GM11168 (cell line): ENCODE data around the gene CD8B2.
"Not testable (repeated sequence)": the region's sequence is repeated elsewhere in the genome, so short reads cannot be mapped to it uniquely, and the experiment has no call there.

Source experiments
- in situ Hi-C: fragments of 300-500 bp; cut with MboI; formaldehyde crosslinking; loops from one replicate; pipeline ENCODE4 v1.12.0; 2022; ENCODE audit warnings: low sequenced_read_pairs; ENCODE audit not compliant: unreplicated experiment

Gene CD8B2

GRCh38 chr2:106486551-106487385 lies at the start of gene CD8B2:
CD8B2 (plus strand) TSS chr2:106487364; CDS start chr2:106487427, 63 bp downstream.
- in situ Hi-C loops, result not testable (repeated sequence)

GRCh38 chr2:106461882-106462281 lies 25.3 kb upstream of the CD8B2 start:
- in situ Hi-C loops, result loop anchor here (5.0 kb wide), 1 partner anchor 1370 kb away; no protein-coding TSS in a partner anchor

GRCh38 chr2:106467516-106467915 lies 19.6 kb upstream of the CD8B2 start:
- in situ Hi-C loops, result not testable (repeated sequence)

- in situ Hi-C loops, result not testable (repeated sequence)
Observed at GRCh38 chr2:106468107-106468506, 19.1 kb upstream of the CD8B2 start, which contains the start of gene RGPD3. RGPD3 (minus strand) TSS chr2:106468413; CDS start chr2:106468288, 125 bp downstream.

GRCh38 chr2:106470658-106471057 lies 16.5 kb upstream of the CD8B2 start:
- in situ Hi-C loops, result not testable (repeated sequence)

GRCh38 chr2:106477647-106478046 lies 9.5 kb upstream of the CD8B2 start:
- in situ Hi-C loops, result not testable (repeated sequence)

GRCh38 chr2:106479563-106479962 lies 7.6 kb upstream of the CD8B2 start:
- in situ Hi-C loops, result not testable (repeated sequence)

- in situ Hi-C loops, result not testable (repeated sequence)
Observed at GRCh38 chr2:106487386-106488191, 425 bp downstream of the CD8B2 start.

GRCh38 chr2:106489701-106490100 lies 2.5 kb downstream of the CD8B2 start:
- in situ Hi-C loops, result not testable (repeated sequence)

GRCh38 chr2:106492399-106492798 lies 5.2 kb downstream of the CD8B2 start:
- in situ Hi-C loops, result not testable (repeated sequence)

- in situ Hi-C loops, result not testable (repeated sequence)
Observed at GRCh38 chr2:106492913-106493312, 5.7 kb downstream of the CD8B2 start.

- in situ Hi-C loops, result not testable (repeated sequence)
Observed at GRCh38 chr2:106498549-106498948, 11.4 kb downstream of the CD8B2 start.

GRCh38 chr2:106500350-106500749 lies 13.2 kb downstream of the CD8B2 start:
- in situ Hi-C loops, result not testable (repeated sequence)

- in situ Hi-C loops, result not testable (repeated sequence)
Observed at GRCh38 chr2:106502351-106502750, 15.2 kb downstream of the CD8B2 start.

- in situ Hi-C loops, result not testable (repeated sequence)
Observed at GRCh38 chr2:106504192-106504591, 17.0 kb downstream of the CD8B2 start.

GRCh38 chr2:106504787-106505186 lies 17.6 kb downstream of the CD8B2 start:
- in situ Hi-C loops, result not testable (repeated sequence)

- in situ Hi-C loops, result not testable (repeated sequence)
Observed at GRCh38 chr2:106506002-106506687, 19.0 kb downstream of the CD8B2 start.

- in situ Hi-C loops, result not testable (repeated sequence)
Observed at GRCh38 chr2:106508660-106509373, 21.7 kb downstream of the CD8B2 start.

GRCh38 chr2:106509374-106509770 lies 22.2 kb downstream of the CD8B2 start:
- in situ Hi-C loops, result not testable (repeated sequence)

GRCh38 chr2:106510791-106511190 lies 23.6 kb downstream of the CD8B2 start:
- in situ Hi-C loops, result not testable (repeated sequence)
